ENCODE data around the gene LKAAEAR1. TPM values are rescaled to one million over a fixed set of nuclear protein-coding genes. Genes with fewer than 3 reads are reported as not detected.

The LKAAEAR1 gene
- total and polyA plus RNA-seq, 2 of the 13 experiments (the other 11 are each of a cell fraction or from before 2014, with no cell fraction given), result not detected

DNA sequence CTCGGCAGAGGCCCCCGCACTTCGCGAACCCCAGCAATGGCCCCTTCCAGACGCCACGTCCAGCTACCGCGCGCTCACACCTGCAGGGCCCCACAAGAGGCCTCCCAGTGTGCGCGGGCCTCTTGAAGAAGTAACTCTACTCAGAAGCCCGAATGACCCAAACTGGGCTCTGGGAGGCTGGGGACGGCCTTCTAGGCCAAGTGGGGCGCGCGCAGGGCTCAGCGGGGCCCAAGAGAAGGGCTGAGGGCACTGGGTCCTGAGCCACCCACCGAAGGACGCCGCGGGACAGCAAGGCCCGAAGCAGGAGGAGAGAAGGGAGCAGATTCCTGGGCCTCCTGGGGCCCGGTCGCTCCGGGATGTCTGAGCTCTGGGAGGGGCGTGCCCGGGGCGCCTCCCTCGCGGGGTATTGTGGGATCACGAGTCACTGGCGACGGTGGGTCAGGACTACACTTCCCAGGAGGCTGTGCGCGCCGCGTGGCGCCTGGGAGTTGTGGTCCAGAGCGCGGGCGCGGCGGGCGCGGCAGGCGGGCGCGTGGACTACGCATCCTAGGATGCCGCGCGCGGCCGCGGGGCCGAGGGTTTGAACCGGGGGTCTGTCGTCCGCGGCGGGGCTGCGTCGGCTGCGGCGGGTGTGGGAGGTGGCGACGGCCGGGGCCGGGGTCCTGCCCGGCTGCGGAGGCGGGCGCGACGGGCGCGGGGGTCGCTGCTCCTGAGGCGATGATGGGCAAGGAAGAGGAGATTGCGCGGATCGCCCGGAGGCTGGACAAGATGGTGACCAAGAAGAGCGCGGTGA, 21.4 kb downstream of the LKAAEAR1 start, which contains the start of gene TCEA2 (continued):
- TF ChIP-seq GATAD1 (CRISPR knock-in tag; IDR thresholded peaks at IDR 0.05) (peak; percentile 88), SOX5 (CRISPR knock-in tag; IDR thresholded peaks at IDR 0.05; ENCODE audit: borderline replicate concordance) (peak; percentile 59), MAFG (CRISPR knock-in tag; IDR thresholded peaks at IDR 0.05) (no peak), MEF2D (CRISPR knock-in tag; IDR thresholded peaks at IDR 0.05) (peak; percentile 82), BHLHE40 (IDR thresholded peaks at IDR 0.05; ENCODE audit: low read length) (0 out of 2 replicates have a peak, but pooled peaks have one; percentile 48), ZBTB38 (CRISPR knock-in tag; IDR thresholded peaks at IDR 0.05) (peak; percentile 63), ZMYM2 (CRISPR knock-in tag; IDR thresholded peaks at IDR 0.05) (no peak), ZNF703 (CRISPR knock-in tag; IDR thresholded peaks at IDR 0.05; ENCODE audit: borderline replicate concordance) (peak; percentile 94), PHF8 (CRISPR knock-in tag; IDR thresholded peaks at IDR 0.05) (peak; percentile 98), ZNF75D (CRISPR knock-in tag; IDR thresholded peaks at IDR 0.05; ENCODE audit: borderline replicate concordance) (no peak), ZNF563 (CRISPR knock-in tag; IDR thresholded peaks at IDR 0.05) (peak; percentile 93), ZMAT3 (CRISPR knock-in tag; conservative IDR thresholded peaks at IDR 0.05) (peak; percentile 87), ZNF460 (CRISPR knock-in tag; IDR thresholded peaks at IDR 0.05; ENCODE audit: borderline replicate concordance) (0 out of 2 replicates have a peak, but pooled peaks have one; percentile 44), CENPX (CRISPR knock-in tag; IDR thresholded peaks at IDR 0.05) (no peak), DNMT3B (CRISPR knock-in tag; conservative IDR thresholded peaks at IDR 0.05) (0 out of 2 replicates have a peak, but pooled peaks have one; percentile 78), MTA1 (CRISPR knock-in tag; IDR thresholded peaks at IDR 0.05; ENCODE audit: borderline replicate concordance) (no peak; the same call in 1 of the 2 replicates)
- TF ChIP-seq, protein P1, sequence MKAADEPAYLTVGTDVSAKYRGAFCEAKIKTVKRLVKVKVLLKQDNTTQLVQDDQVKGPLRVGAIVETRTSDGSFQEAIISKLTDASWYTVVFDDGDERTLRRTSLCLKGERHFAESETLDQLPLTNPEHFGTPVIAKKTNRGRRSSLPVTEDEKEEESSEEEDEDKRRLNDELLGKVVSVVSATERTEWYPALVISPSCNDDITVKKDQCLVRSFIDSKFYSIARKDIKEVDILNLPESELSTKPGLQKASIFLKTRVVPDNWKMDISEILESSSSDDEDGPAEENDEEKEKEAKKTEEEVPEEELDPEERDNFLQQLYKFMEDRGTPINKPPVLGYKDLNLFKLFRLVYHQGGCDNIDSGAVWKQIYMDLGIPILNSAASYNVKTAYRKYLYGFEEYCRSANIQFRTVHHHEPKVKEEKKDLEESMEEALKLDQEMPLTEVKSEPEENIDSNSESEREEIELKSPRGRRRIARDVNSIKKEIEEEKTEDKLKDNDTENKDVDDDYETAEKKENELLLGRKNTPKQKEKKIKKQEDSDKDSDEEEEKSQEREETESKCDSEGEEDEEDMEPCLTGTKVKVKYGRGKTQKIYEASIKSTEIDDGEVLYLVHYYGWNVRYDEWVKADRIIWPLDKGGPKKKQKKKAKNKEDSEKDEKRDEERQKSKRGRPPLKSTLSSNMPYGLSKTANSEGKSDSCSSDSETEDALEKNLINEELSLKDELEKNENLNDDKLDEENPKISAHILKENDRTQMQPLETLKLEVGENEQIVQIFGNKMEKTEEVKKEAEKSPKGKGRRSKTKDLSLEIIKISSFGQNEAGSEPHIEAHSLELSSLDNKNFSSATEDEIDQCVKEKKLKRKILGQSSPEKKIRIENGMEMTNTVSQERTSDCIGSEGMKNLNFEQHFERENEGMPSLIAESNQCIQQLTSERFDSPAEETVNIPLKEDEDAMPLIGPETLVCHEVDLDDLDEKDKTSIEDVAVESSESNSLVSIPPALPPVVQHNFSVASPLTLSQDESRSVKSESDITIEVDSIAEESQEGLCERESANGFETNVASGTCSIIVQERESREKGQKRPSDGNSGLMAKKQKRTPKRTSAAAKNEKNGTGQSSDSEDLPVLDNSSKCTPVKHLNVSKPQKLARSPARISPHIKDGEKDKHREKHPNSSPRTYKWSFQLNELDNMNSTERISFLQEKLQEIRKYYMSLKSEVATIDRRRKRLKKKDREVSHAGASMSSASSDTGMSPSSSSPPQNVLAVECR (CRISPR knock-in tag; IDR thresholded peaks at IDR 0.05; ENCODE audit: borderline replicate concordance), result peak; percentile 89; the same call in 1 of the 2 replicates
- TF ChIP-seq, protein P2, sequence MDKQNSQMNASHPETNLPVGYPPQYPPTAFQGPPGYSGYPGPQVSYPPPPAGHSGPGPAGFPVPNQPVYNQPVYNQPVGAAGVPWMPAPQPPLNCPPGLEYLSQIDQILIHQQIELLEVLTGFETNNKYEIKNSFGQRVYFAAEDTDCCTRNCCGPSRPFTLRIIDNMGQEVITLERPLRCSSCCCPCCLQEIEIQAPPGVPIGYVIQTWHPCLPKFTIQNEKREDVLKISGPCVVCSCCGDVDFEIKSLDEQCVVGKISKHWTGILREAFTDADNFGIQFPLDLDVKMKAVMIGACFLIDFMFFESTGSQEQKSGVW (CRISPR knock-in tag; IDR thresholded peaks at IDR 0.05; ENCODE audit: borderline replicate concordance), result 0 out of 2 replicates have a peak, but pooled peaks have one; percentile 92
- TF ChIP-seq, protein P3, sequence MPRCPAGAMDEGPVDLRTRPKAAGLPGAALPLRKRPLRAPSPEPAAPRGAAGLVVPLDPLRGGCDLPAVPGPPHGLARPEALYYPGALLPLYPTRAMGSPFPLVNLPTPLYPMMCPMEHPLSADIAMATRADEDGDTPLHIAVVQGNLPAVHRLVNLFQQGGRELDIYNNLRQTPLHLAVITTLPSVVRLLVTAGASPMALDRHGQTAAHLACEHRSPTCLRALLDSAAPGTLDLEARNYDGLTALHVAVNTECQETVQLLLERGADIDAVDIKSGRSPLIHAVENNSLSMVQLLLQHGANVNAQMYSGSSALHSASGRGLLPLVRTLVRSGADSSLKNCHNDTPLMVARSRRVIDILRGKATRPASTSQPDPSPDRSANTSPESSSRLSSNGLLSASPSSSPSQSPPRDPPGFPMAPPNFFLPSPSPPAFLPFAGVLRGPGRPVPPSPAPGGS (CRISPR knock-in tag; IDR thresholded peaks at IDR 0.05), result peak; percentile 94; the same call in 1 of the 2 replicates
- TF ChIP-seq, protein P4, sequence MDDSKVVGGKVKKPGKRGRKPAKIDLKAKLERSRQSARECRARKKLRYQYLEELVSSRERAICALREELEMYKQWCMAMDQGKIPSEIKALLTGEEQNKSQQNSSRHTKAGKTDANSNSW (CRISPR knock-in tag; IDR thresholded peaks at IDR 0.05; ENCODE audit: borderline replicate concordance), result peak; percentile 85; the same call in 1 of the 2 replicates
- TF ChIP-seq, protein P5, sequence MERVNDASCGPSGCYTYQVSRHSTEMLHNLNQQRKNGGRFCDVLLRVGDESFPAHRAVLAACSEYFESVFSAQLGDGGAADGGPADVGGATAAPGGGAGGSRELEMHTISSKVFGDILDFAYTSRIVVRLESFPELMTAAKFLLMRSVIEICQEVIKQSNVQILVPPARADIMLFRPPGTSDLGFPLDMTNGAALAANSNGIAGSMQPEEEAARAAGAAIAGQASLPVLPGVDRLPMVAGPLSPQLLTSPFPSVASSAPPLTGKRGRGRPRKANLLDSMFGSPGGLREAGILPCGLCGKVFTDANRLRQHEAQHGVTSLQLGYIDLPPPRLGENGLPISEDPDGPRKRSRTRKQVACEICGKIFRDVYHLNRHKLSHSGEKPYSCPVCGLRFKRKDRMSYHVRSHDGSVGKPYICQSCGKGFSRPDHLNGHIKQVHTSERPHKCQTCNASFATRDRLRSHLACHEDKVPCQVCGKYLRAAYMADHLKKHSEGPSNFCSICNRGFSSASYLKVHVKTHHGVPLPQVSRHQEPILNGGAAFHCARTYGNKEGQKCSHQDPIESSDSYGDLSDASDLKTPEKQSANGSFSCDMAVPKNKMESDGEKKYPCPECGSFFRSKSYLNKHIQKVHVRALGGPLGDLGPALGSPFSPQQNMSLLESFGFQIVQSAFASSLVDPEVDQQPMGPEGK (CRISPR knock-in tag; IDR thresholded peaks at IDR 0.05), result peak; percentile 83

All from HepG2 (cell line).